ENCODE results near the gene SIRT4. TPM values are rescaled to one million over a fixed set of nuclear protein-coding genes. Genes with fewer than 3 reads are reported as not detected.
A peak's percentile ranks its signal among the peaks of the same experiment; 100 is the strongest.

SIRT4 gene
- total and polyA plus RNA-seq, 10 of the 15 experiments (the other 5 are each of a cell fraction or from before 2014, with no cell fraction given), result 0.19 to 0.98 (median 0.44) TPM

- Histone ChIP-seq H3K4me1 (ENCODE audit: control insufficient read depth, insufficient read depth, low read length) (peaks cover 9% of the 10 kb centered on the region), H3K4me2 (ENCODE audit: control insufficient read depth, insufficient read depth) (peak within 1 kb of the TSS; percentile 67), H3K27me3 (replicated peaks in 1 of 2; ENCODE audit: control insufficient read depth in 2 of 2, insufficient read depth in 2 of 2, low read length in 1 of 2) (no peaks in the 10 kb centered on the region), H3K36me3 (ENCODE audit: control insufficient read depth in 2 of 2, insufficient read depth in 2 of 2, low read length in 1 of 2) (no peaks in the 10 kb centered on the region), H3K9me3 (replicated peaks; ENCODE audit: control insufficient read depth, insufficient read depth, low read length) (no peaks in the 10 kb centered on the region), H2AFZ (ENCODE audit: control insufficient read depth, low read depth, low read length) (peak within 1 kb of the TSS; percentile 78), H3K9ac (ENCODE audit: control insufficient read depth, insufficient read depth, low read length) (peak within 1 kb of the TSS; percentile 91), H3K4me3 (peak within 1 kb of the TSS; percentile 66), H3K79me2 (ENCODE audit: control insufficient read depth, insufficient read depth, low read length) (no peaks in the 10 kb centered on the region), H3K27ac (ENCODE audit: control insufficient read depth, insufficient read depth) (peak within 1 kb of the TSS; percentile 100), H4K20me1 (ENCODE audit: control insufficient read depth, insufficient read depth) (no peaks in the 10 kb centered on the region)
- TSS peak; percentile 94 for BruUV-seq (replicated peaks)
- POLR2A ChIA-PET, result interaction anchor here (0.6 to 2.1 kb wide), 13 partner anchors 9 to 204 kb away, joined by 3 to 14 read pairs (median 5); partner anchors contain the start of genes RPLP0 and SIRT4
- intact Hi-C loops (cut with micrococcal nuclease; ENCODE audit: unreplicated experiment) (no loop called here), in situ Hi-C loops (cut with MboI) (no loop called here)
- DNase-seq (ENCODE audit: low read depth, low spot score), result peak; percentile 92
- RAD21 ChIA-PET (ENCODE audit: unreplicated experiment), result interaction anchor here (0.6 to 3.5 kb wide), 7 partner anchors 9 to 176 kb away, joined by 3 to 17 read pairs (median 6); partner anchors contain the start of gene SIRT4
- CTCF ChIA-PET, result interaction anchor here (0.6 to 3.6 kb wide), 8 partner anchors 9 to 209 kb away, joined by 3 to 48 read pairs (median 8); partner anchors contain the start of genes RPLP0 and SIRT4
- under 1% methylated on average over 29 of the region's 29 CpGs for WGBS (ENCODE audit: insufficient coverage, insufficient replicate concordance, low lambda C conversion rate, missing lambda C conversion rate)
- SMC1A ChIA-PET (ENCODE audit: uncharacterized antibody, unreplicated experiment), result interaction anchor here (1.2 to 2.9 kb wide), 4 partner anchors 9 to 65 kb away, joined by 5 to 30 read pairs (median 7); partner anchors contain the start of gene SIRT4
- peak; percentile 86 for FAIRE-seq
- peak; percentile 78 for ATAC-seq
- TF ChIP-seq JUNB (IDR thresholded peaks at IDR 0.05) (peak; percentile 67), RAD21 (IDR thresholded peaks at IDR 0.05; ENCODE audit: insufficient read depth, low read depth, low read length) (no peak), TAF1 (IDR thresholded peaks at IDR 0.05; ENCODE audit: borderline replicate concordance, low read depth, low read length) (peak; percentile 38), WRNIP1 (IDR thresholded peaks at IDR 0.05; ENCODE audit: borderline replicate concordance, low read depth, low read length) (0 out of 2 replicates have a peak, but pooled peaks have one; percentile 80), HCFC1 (IDR thresholded peaks at IDR 0.05; ENCODE audit: low read length) (peak; percentile 55), SUZ12 (IDR thresholded peaks at IDR 0.05; ENCODE audit: unreplicated experiment) (no peak), TCF12 (IDR thresholded peaks at IDR 0.05; ENCODE audit: low read depth, low read length) (peak; percentile 91), KDM1A (IDR thresholded peaks at IDR 0.05; ENCODE audit: borderline replicate concordance) (no peak), IRF4 (IDR thresholded peaks at IDR 0.05; ENCODE audit: low read depth, low read length) (peak; percentile 65; the same call in 1 of the 2 replicates), MEF2A (IDR thresholded peaks at IDR 0.05; ENCODE audit: insufficient read depth, low read depth, low read length) (peak; percentile 94), ZZZ3 (IDR thresholded peaks at IDR 0.05; ENCODE audit: control insufficient read depth, insufficient read length, low read depth) (no peak), STAT1 (conservative IDR thresholded peaks at IDR 0.05) (0 out of 2 replicates have a peak, but pooled peaks have one; percentile 59), SP1 (IDR thresholded peaks at IDR 0.05; ENCODE audit: low read depth, low read length) (peak; percentile 73), NFYA (IDR thresholded peaks at IDR 0.05; ENCODE audit: borderline replicate concordance, low read depth, low read length) (no peak), PML (IDR thresholded peaks at IDR 0.05; ENCODE audit: low read length) (peak; percentile 100)
- TF ChIP-seq, protein P1, sequence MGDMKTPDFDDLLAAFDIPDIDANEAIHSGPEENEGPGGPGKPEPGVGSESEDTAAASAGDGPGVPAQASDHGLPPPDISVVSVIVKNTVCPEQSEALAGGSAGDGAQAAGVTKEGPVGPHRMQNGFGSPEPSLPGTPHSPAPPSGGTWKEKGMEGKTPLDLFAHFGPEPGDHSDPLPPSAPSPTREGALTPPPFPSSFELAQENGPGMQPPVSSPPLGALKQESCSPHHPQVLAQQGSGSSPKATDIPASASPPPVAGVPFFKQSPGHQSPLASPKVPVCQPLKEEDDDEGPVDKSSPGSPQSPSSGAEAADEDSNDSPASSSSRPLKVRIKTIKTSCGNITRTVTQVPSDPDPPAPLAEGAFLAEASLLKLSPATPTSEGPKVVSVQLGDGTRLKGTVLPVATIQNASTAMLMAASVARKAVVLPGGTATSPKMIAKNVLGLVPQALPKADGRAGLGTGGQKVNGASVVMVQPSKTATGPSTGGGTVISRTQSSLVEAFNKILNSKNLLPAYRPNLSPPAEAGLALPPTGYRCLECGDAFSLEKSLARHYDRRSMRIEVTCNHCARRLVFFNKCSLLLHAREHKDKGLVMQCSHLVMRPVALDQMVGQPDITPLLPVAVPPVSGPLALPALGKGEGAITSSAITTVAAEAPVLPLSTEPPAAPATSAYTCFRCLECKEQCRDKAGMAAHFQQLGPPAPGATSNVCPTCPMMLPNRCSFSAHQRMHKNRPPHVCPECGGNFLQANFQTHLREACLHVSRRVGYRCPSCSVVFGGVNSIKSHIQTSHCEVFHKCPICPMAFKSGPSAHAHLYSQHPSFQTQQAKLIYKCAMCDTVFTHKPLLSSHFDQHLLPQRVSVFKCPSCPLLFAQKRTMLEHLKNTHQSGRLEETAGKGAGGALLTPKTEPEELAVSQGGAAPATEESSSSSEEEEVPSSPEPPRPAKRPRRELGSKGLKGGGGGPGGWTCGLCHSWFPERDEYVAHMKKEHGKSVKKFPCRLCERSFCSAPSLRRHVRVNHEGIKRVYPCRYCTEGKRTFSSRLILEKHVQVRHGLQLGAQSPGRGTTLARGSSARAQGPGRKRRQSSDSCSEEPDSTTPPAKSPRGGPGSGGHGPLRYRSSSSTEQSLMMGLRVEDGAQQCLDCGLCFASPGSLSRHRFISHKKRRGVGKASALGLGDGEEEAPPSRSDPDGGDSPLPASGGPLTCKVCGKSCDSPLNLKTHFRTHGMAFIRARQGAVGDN (IDR thresholded peaks at IDR 0.05), result peak; percentile 98
These were observed 9.2 kb upstream of the SIRT4 start, which contains the start of gene RNU4-1 for GRCh38 chr12:120292661-120293531. Gene RNU4-1, minus strand, starts transcription at chr12:120293237.

All from GM12878 (cell line).